ENCODE data around the gene IL21R.

The IL21R gene

DNA sequence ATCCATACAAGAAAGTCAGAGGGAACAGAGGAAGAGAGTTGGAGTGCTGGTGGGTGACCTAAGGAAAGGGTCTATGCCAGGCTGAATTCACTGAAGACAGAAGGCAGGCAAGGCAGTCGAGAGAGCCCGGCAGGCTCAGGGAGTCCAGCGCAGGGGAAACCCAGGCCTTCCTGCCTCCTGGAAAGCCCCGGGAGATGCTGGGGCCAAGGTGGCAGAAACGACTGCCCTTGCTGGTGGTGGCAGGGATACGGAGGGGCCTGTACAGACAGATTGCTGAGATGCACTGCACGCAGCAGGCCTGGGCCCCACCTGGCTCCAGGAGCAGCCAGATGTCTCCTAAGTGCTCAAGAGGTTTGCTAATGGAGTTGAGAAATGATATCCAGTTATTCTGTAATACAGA, 87.9 kb downstream of the IL21R start:
- TF ChIP-seq, protein P1, sequence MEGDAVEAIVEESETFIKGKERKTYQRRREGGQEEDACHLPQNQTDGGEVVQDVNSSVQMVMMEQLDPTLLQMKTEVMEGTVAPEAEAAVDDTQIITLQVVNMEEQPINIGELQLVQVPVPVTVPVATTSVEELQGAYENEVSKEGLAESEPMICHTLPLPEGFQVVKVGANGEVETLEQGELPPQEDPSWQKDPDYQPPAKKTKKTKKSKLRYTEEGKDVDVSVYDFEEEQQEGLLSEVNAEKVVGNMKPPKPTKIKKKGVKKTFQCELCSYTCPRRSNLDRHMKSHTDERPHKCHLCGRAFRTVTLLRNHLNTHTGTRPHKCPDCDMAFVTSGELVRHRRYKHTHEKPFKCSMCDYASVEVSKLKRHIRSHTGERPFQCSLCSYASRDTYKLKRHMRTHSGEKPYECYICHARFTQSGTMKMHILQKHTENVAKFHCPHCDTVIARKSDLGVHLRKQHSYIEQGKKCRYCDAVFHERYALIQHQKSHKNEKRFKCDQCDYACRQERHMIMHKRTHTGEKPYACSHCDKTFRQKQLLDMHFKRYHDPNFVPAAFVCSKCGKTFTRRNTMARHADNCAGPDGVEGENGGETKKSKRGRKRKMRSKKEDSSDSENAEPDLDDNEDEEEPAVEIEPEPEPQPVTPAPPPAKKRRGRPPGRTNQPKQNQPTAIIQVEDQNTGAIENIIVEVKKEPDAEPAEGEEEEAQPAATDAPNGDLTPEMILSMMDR (conservative IDR thresholded peaks at IDR 0.05), result no peak
- TF ChIP-seq ZFX (IDR thresholded peaks at IDR 0.05), result no peak
- no peak overlapping the region for H3K27ac ChIP-seq

DNA sequence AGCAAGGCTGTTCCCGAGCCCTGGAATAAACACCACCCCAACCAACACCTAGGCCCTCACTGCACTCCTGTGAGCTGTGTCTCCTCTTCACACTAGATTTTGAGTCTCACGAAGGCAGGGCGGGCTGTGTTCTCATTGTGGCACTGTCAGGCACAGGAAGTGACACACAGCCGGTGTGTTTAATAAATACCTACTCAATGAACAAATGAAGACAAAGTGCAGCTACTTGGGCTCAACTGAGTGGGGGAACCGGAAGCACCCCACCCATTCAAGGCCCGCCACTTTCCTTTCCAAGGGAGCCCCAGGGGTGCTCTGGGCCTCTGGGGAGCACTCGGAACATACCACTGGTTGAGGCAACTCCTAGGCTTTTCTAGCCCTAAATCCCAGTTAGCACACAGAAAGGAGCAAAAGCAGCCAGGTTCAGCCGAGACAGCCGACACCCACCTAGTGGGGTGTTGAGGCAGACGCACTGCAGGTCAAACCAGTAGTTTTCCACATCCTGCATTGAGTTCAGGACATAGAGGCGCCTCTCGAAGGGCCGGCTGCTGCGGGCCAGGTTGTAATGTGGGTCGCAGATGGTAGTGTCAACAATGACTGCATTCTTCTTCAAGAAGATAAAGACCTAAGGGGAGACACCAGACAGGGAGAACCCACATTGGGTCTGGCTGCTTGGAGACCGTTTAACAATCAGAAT, 90.1 kb downstream of the IL21R start:
- TF ChIP-seq ZFX (IDR thresholded peaks at IDR 0.05), result no peak
- TF ChIP-seq, protein P1 (conservative IDR thresholded peaks at IDR 0.05), result no peak
- no peak overlapping the region for H3K27ac ChIP-seq

DNA sequence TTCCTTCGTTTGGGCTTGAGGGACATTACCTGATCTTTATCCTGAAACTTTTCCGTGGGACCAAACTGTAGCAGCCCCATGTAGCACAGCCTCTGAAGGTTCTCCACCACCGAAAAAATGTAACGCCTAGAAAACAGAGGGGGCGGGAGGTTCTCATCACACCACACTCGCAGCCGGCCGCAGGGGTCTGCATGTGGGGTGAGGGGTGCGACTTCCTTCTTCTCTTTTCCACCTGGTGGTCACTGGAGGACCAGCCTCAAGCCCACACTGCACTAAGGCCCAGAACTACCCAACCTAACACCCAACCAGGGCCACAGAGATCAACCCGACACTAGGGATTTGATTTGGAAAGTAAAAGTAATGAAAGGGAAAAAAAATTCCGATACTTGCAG, 90.6 kb downstream of the IL21R start:
- TF ChIP-seq ZFX (IDR thresholded peaks at IDR 0.05), result no peak
- TF ChIP-seq, protein P1 (conservative IDR thresholded peaks at IDR 0.05), result no peak
- no peak overlapping the region for H3K27ac ChIP-seq

DNA sequence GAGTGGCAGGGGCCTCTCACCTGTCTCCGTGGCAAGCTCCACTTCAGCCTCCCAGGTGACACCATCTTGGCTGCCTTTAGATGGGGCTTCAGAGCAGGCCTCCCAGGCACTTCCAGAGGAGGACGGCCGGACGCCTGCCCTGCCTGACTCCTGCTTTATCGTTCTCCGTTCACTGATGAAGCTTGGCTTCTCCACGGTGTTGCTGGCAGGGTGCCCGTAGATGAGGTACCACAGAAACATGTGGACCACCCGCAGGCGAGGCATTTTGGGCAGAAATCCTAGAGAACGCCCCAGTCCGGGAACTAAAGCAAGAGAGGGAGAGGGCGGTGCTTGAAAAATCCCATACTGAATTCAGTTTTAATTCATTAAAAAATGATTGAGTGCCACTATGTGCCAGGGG, 93.2 kb downstream of the IL21R start:
- TF ChIP-seq ZFX (IDR thresholded peaks at IDR 0.05), result no peak
- TF ChIP-seq, protein P1 (conservative IDR thresholded peaks at IDR 0.05), result no peak
- no peak overlapping the region for H3K27ac ChIP-seq

DNA sequence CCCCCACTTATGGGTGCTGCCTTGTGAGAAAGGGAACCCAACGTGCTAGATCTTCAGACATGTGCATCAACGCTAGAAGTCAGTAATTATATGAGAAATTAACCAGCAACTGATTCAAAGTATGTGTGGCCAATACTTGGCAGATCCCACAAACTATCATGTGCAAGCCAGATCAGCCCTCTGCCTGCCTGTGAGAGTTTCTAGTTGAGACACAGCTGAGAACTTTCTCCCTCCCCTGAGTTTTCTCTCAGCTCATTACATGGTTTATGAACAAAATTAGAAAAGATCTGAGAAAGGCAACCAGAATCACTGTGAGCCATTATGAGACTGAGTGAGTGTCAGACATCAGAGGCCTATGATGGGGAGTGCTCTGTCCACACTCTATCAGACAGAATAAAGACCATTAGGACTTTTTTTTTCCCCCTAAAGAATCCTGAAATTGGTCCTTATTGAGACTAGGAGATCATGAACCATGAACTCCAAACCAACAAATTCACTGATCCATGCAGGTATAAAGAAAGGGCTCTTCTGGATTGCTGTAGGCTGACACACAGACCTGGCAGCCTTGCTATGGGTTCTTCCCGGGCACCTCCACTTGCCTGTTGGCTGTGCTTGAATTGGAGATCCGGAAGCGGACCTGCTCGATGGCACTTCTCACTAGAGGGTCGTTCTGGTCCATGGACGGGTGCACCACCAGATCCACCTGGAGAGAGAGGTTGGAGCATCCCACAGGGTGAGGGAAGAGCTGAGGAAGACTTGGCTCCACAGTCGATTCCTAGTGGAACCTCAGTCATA, 96.3 kb downstream of the IL21R start:
- TF ChIP-seq, protein P1 (conservative IDR thresholded peaks at IDR 0.05), result no peak
- no peak for TF ChIP-seq ZFX (IDR thresholded peaks at IDR 0.05)
- no peak overlapping the region for H3K27ac ChIP-seq

DNA sequence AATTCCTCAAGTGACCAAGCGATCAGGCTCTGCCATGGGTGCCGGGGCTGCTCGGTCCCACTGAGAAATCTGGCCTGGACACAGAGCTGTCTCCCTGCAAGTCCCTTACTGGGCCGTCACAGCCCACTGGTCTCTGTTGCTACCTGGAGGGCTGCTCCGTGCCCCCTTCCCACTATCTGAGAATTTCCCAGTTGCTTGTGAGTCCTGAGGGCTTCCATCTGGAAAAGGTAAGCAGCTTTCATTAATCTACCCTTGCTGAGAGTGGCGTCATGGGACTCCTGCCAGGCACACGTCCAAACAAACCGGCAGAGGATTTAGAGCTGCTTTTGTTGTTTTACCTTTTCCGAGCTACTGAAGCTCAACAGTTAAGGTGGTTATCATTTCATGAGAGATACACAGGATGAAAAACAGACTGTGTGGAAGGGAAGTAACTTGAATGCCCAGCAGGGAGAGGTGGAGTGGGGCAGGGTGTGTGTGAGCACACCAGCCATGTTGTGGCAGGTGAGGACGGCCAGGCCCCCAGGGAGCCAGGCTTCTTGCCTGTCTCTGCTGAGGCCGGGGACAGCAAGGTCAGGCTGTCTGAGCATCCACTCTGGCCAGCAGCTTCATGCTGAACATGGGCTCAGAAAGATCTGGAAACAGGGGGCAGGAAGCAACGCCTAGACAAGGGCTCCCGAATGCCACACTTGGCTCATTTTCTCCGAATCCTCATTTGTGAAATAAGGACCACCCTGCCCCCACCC, 97.1 kb downstream of the IL21R start:
- TF ChIP-seq ZFX (IDR thresholded peaks at IDR 0.05), result no peak
- TF ChIP-seq, protein P1 (conservative IDR thresholded peaks at IDR 0.05), result no peak
- no peak overlapping the region for H3K27ac ChIP-seq

DNA sequence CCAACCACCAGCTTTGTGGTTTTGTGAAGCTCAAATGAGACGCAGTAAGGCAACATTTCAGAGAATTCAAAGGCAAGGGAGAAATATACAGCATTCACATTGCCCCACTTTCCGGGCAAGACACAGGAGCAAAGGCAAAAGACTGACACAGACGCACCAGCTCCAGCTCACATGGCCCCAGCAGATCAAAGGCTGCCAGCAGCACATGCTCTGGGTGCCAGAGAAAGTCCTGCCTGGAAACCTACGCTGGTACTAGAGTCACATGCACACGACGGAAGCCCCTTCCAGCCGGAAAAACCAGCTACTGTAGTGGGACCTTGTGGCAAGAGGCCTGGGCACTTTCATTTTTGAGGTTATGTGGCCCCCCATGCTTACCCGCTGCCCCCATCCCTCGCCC, 97.7 kb downstream of the IL21R start:
- H3K27ac ChIP-seq, result no peak overlapping the region
- TF ChIP-seq, protein P1 (conservative IDR thresholded peaks at IDR 0.05), result no peak
- no peak for TF ChIP-seq ZFX (IDR thresholded peaks at IDR 0.05)
